ENCODE data around the gene CDK2. TPM values are rescaled to one million over a fixed set of nuclear protein-coding genes. Genes with fewer than 3 reads are reported as not detected.

Gene CDK2
- polyA plus RNA-seq, 1 of the 3 experiments (the other 2 are of a cell fraction) = 43.3 TPM

DNA sequence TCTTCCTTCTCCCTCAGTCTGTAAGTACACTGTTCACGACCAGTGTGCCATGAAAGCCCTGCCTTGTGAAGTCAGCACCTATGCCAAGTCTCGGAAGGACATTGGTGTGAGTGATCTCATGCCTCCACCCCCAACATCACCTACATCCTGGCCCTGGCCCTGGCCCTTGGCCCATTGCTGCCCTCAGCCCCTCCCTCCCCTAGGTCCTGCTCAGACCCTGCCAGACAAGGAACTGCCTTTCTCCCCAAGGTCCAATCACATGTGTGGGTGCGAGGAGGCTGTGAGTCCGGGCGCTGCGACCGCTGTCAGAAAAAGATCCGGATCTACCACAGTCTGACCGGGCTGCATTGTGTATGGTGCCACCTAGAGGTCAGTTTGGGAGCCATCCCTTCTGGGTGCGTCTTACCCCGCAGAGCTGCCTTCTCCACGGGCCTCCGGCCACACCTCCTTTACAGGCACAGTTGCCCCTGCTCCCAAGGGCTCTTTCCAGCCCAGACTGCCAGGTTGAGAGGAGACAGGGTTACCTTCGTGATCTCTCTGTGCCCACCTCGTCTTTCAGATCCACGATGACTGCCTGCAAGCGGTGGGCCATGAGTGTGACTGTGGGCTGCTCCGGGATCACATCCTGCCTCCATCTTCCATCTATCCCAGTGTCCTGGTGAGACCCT, 26.4 kb upstream of the CDK2 start:
- no peak overlapping the region; a peak in 1 of 4 replicates for H3K4me3 ChIP-seq (ENCODE audit: low read depth in 2 of 2, low read length in 1 of 2)
- POLR2A ChIA-PET = interaction anchor here (0.7 to 1.4 kb wide), 4 partner anchors 34 to 122 kb away, joined by 4 to 8 read pairs (median 5); partner anchors contain the start of genes DNAJC14, ORMDL2, RAB5B and SARNP

More for the DNA sequence above, 26.4 kb upstream of the CDK2 start:
- Histone ChIP-seq H3K27ac (ENCODE audit: low read depth in 2 of 2, low read length in 1 of 2) (peak overlapping the region in 1 of 2 experiments; percentile 2; a peak in 1 of 4 replicates), H3F3A (replicated peaks; ENCODE audit: insufficient read depth) (peaks cover 6% of the 10 kb centered on the region), H3K9me2 (no peaks in the 10 kb centered on the region), H3K4me2 (no peak overlapping the region), H3K9ac (no peak overlapping the region), H2AFZ (ENCODE audit: low read depth) (no peak overlapping the region), H3K4me1 (ENCODE audit: control insufficient read depth in 1 of 2, insufficient read depth in 2 of 2, low read depth in 1 of 2, low read length in 1 of 2) (peaks cover 0 to 9% of the 10 kb centered on the region in 2 experiments; a peak in 1 of 4 replicates), H3K79me2 (ENCODE audit: insufficient read depth) (no peaks in the 10 kb centered on the region), H3K27me3 (ENCODE audit: insufficient read depth) (no peaks in the 10 kb centered on the region), H4K20me1 (ENCODE audit: insufficient read depth) (no peaks in the 10 kb centered on the region), H3K9me3 (no peaks in the 10 kb centered on the region), H3K36me3 (replicated peaks in 1 of 2; ENCODE audit: control insufficient read depth in 1 of 2, insufficient read depth in 2 of 2, low read length in 1 of 2) (peaks cover 36 to 37% of the 10 kb centered on the region in 2 experiments)
- CTCF ChIA-PET = interaction anchor here (0.6 to 10.8 kb wide), 40 partner anchors 9 to 219 kb away, joined by 3 to 96 read pairs (median 4); partner anchors contain the start of genes DGKA, DNAJC14, ORMDL2 and PYM1
- peak; percentile 90 for DNase-seq
- peak; percentile 86 for TF ChIP-seq RAD21 (IDR thresholded peaks at IDR 0.05; ENCODE audit: low read length)
- no peak for TF ChIP-seq RFX5 (IDR thresholded peaks at IDR 0.05; ENCODE audit: low read length)
- TF ChIP-seq MEF2A (IDR thresholded peaks at IDR 0.05; ENCODE audit: borderline replicate concordance, low read depth) = no peak
- no peak for TF ChIP-seq EZH2phosphoT487 (IDR thresholded peaks at IDR 0.05; ENCODE audit: borderline replicate concordance, low read depth)
- no peak for TF ChIP-seq JUND (IDR thresholded peaks at IDR 0.05)
- TF ChIP-seq, protein P1, sequence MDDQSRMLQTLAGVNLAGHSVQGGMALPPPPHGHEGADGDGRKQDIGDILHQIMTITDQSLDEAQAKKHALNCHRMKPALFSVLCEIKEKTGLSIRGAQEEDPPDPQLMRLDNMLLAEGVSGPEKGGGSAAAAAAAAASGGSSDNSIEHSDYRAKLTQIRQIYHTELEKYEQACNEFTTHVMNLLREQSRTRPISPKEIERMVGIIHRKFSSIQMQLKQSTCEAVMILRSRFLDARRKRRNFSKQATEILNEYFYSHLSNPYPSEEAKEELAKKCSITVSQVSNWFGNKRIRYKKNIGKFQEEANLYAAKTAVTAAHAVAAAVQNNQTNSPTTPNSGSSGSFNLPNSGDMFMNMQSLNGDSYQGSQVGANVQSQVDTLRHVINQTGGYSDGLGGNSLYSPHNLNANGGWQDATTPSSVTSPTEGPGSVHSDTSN (IDR thresholded peaks at IDR 0.05) = no peak
- TF ChIP-seq SIN3A (IDR thresholded peaks at IDR 0.05; ENCODE audit: borderline replicate concordance, low read depth, low read length) = 0 out of 2 replicates have a peak, but pooled peaks have one; percentile 65
- no peak for TF ChIP-seq RCOR1 (IDR thresholded peaks at IDR 0.05; ENCODE audit: low read length)
- peak; percentile 76 for TF ChIP-seq SMC3 (IDR thresholded peaks at IDR 0.05; ENCODE audit: low read depth, low read length)
- TF ChIP-seq RXRA (IDR thresholded peaks at IDR 0.05; ENCODE audit: borderline replicate concordance, low read depth) = no peak
- TF ChIP-seq, protein P2, sequence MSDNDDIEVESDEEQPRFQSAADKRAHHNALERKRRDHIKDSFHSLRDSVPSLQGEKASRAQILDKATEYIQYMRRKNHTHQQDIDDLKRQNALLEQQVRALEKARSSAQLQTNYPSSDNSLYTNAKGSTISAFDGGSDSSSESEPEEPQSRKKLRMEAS (IDR thresholded peaks at IDR 0.05; ENCODE audit: low read depth) = peak; percentile 60; the same call in 1 of the 2 replicates
- no peak for TF ChIP-seq NRF1 (IDR thresholded peaks at IDR 0.05; ENCODE audit: low read depth, low read length)
- TF ChIP-seq TCF12 (IDR thresholded peaks at IDR 0.05) = no peak
- TF ChIP-seq ELF1 (IDR thresholded peaks at IDR 0.05) = no peak
- TF ChIP-seq FOSL2 (IDR thresholded peaks at IDR 0.05; ENCODE audit: borderline replicate concordance, low read depth) = no peak
- TF ChIP-seq EP300 (IDR thresholded peaks at IDR 0.05; ENCODE audit: borderline replicate concordance in 1 of 2, low read depth in 1 of 2, low read length in 1 of 2) = no peak
- TF ChIP-seq, protein P3, sequence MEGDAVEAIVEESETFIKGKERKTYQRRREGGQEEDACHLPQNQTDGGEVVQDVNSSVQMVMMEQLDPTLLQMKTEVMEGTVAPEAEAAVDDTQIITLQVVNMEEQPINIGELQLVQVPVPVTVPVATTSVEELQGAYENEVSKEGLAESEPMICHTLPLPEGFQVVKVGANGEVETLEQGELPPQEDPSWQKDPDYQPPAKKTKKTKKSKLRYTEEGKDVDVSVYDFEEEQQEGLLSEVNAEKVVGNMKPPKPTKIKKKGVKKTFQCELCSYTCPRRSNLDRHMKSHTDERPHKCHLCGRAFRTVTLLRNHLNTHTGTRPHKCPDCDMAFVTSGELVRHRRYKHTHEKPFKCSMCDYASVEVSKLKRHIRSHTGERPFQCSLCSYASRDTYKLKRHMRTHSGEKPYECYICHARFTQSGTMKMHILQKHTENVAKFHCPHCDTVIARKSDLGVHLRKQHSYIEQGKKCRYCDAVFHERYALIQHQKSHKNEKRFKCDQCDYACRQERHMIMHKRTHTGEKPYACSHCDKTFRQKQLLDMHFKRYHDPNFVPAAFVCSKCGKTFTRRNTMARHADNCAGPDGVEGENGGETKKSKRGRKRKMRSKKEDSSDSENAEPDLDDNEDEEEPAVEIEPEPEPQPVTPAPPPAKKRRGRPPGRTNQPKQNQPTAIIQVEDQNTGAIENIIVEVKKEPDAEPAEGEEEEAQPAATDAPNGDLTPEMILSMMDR (IDR thresholded peaks at IDR 0.05) = peak; percentile 90
- TF ChIP-seq MXI1 (IDR thresholded peaks at IDR 0.05; ENCODE audit: low read depth, low read length) = peak; percentile 81
- TF ChIP-seq, protein P4, sequence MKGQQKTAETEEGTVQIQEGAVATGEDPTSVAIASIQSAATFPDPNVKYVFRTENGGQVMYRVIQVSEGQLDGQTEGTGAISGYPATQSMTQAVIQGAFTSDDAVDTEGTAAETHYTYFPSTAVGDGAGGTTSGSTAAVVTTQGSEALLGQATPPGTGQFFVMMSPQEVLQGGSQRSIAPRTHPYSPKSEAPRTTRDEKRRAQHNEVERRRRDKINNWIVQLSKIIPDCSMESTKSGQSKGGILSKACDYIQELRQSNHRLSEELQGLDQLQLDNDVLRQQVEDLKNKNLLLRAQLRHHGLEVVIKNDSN (IDR thresholded peaks at IDR 0.05; ENCODE audit: borderline replicate concordance, low read depth) = no peak
- TF ChIP-seq, protein P5, sequence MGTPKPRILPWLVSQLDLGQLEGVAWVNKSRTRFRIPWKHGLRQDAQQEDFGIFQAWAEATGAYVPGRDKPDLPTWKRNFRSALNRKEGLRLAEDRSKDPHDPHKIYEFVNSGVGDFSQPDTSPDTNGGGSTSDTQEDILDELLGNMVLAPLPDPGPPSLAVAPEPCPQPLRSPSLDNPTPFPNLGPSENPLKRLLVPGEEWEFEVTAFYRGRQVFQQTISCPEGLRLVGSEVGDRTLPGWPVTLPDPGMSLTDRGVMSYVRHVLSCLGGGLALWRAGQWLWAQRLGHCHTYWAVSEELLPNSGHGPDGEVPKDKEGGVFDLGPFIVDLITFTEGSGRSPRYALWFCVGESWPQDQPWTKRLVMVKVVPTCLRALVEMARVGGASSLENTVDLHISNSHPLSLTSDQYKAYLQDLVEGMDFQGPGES (IDR thresholded peaks at IDR 0.05; ENCODE audit: low read depth, low read length) = no peak
- peak; percentile 40; the same call in 1 of the 2 replicates for TF ChIP-seq TAF1 (IDR thresholded peaks at IDR 0.05; ENCODE audit: borderline replicate concordance, low read depth, low read length)
- WGBS (ENCODE audit: low lambda C conversion rate) = 32% methylated on average over 8 of the region's 18 CpGs
